Activated CD8-positive, alpha-beta T cell treated with anti-CD3 and anti-CD28 coated beads for 36 hours (primary cell): Measurements from ENCODE around the gene ABCA6. TPM values are rescaled to one million over a fixed set of nuclear protein-coding genes. Genes with fewer than 3 reads are reported as not detected.

ENCODE experiments used
- ATAC-seq: fragments of 200-7000 bp; cut with Tn5 transposase; one replicate; pipeline ENCODE4 v1.10.0; 2021; ENCODE audit warnings: mild to moderate bottlenecking, moderate library complexity
- CTCF ChIA-PET: fragments of 350-600 bp; sonication (Branson Sonifier 250); formaldehyde crosslinking; loops from one replicate; lab custom pipeline; 2021; ENCODE audit warnings: antibody characterized with exemption; lab: Charles Lee
- POLR2A ChIA-PET: fragments of 350-600 bp; sonication (Branson Sonifier 250); formaldehyde crosslinking; loops from one replicate; lab custom pipeline; 2021; ENCODE audit warnings: antibody characterized with exemption; lab: Charles Lee
- DNase-seq: peaks from one replicate; pipeline ENCODE4 v3.0.0-alpha.2; 2020
- H3K27ac Mint-ChIP-seq: one replicate; pipeline ENCODE4 v1.8.0; 2021; ENCODE audit warnings: mild to moderate bottlenecking, mixed read lengths
- H3K27me3 Mint-ChIP-seq: one replicate; pipeline ENCODE4 v1.8.0; 2021; ENCODE audit warnings: mixed read lengths
- H3K36me3 Mint-ChIP-seq: one replicate; pipeline ENCODE4 v1.8.0; 2021; ENCODE audit warnings: low read depth, mixed read lengths
- H3K4me1 Mint-ChIP-seq: one replicate; pipeline ENCODE4 v1.8.0; 2021; ENCODE audit warnings: low read depth, mixed read lengths
- H3K4me3 Mint-ChIP-seq: one replicate; pipeline ENCODE4 v1.8.0; 2021; ENCODE audit warnings: mild to moderate bottlenecking, moderate library complexity, mixed read lengths
- H3K9me3 Mint-ChIP-seq: one replicate; pipeline ENCODE4 v1.8.0; 2021; ENCODE audit warnings: mixed read lengths
- CTCF ChIP-seq: fragments of 200-600 bp; IDR thresholded peaks from one replicate; pipeline ENCODE4 v1.8.0; 2022; ENCODE audit warnings: antibody characterized with exemption, mild to moderate bottlenecking
- intact Hi-C: fragments of 100-400 bp; cut with micrococcal nuclease; formaldehyde crosslinking; loops from one replicate; pipeline ENCODE4 v1.10.0; 2022
- total RNA-seq, 2 experiments: library from RNA; stranded (reverse); gene quantifications; one replicate each; pipeline ENCODE4 v1.2.3, GENCODE V29; 2021

Gene ABCA6
- total RNA-seq, 2 experiments from 2014 or later: not detected

- Mint-ChIP-seq H3K27me3 (peaks cover 3% of the 10 kb centered on the region), H3K4me3 (no peak overlapping the region), H3K36me3 (no peaks in the 10 kb centered on the region), H3K9me3 (no peaks in the 10 kb centered on the region), H3K4me1 (peaks cover 17% of the 10 kb centered on the region), H3K27ac (no peak overlapping the region)
- POLR2A ChIA-PET: no interaction called here
- ATAC-seq: no peak
- DNase-seq: no peak
- TF ChIP-seq CTCF: no peak
- CTCF ChIA-PET: no interaction called here
- intact Hi-C loops: no loop called here
Observed at GRCh38 chr17:69062860-69063581, 78.7 kb downstream of the ABCA6 start.

- Mint-ChIP-seq H3K36me3 (no peaks in the 10 kb centered on the region), H3K27me3 (peaks cover 3% of the 10 kb centered on the region), H3K4me3 (no peak overlapping the region), H3K27ac (no peak overlapping the region), H3K9me3 (peaks cover under 1% of the 10 kb centered on the region), H3K4me1 (peaks cover 17% of the 10 kb centered on the region)
- intact Hi-C loops: no loop called here
- DNase-seq: no peak
- ATAC-seq: no peak
- no peak for TF ChIP-seq CTCF
- CTCF ChIA-PET: no interaction called here
- POLR2A ChIA-PET: no interaction called here
Observed at GRCh38 chr17:69061721-69062556, 79.8 kb downstream of the ABCA6 start.

- no peak for ATAC-seq
- intact Hi-C loops: no loop called here
- no peaks in the 10 kb centered on the region for H3K36me3 Mint-ChIP-seq
- H3K4me3 Mint-ChIP-seq: no peak within 1 kb of the TSS
- no peak within 1 kb of the TSS for H3K27ac Mint-ChIP-seq
- H3K9me3 Mint-ChIP-seq: peaks cover 8% of the 10 kb centered on the region
- TF ChIP-seq CTCF: no peak
- peaks cover 10% of the 10 kb centered on the region for H3K4me1 Mint-ChIP-seq
- ChIA-PET POLR2A (no interaction called here), CTCF (no interaction called here)
- H3K27me3 Mint-ChIP-seq: peaks cover under 1% of the 10 kb centered on the region
- DNase-seq: no peak
Observed at GRCh38 chr17:69060822-69061221, 80.9 kb downstream of the ABCA6 start, which contains the start of gene ABCA9. Gene ABCA9 (minus strand): TSS chr17:69060927. CDS start chr17:69051126, 9,801 bp downstream.

DNA sequence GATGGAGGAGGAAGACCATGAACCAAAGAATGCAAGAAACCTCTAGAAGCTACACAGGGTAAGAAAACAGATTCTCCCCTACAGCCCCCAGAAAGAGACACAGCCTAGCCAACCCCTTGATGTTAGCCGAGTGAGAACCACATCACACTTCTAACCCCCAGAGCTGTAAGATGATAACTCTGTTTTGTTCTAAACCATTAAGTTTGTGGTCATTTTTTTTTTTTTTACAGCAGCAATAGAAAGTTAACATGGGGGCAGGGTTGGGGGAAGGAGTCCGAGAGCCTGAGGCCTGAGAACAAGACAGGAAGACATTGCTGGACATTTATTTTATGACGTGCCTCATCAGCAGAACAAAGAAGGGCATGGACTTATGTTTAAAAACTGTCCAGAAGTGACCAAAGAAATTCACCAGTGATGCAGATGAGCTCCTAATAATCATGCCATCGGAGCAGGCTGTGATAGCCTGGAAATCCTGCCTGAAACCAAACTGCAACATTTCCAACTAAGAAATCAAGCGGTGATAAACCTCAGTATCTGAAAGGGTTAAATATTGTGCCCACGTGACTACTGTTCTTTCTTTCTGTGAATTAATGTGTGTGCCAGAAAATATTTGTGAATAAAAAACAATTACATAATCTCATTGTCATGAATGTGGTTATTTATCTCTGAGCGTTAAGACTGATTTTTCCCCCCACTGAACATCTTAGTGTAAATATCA, 82.1 kb downstream of the ABCA6 start:
- no peaks in the 10 kb centered on the region for H3K4me1 Mint-ChIP-seq
- intact Hi-C loops: no loop called here
- H3K27me3 Mint-ChIP-seq: no peaks in the 10 kb centered on the region
- ATAC-seq (no peak), DNase-seq (no peak)
- no peak for TF ChIP-seq CTCF
- ChIA-PET CTCF (no interaction called here), POLR2A (no interaction called here)
- H3K36me3 Mint-ChIP-seq: no peaks in the 10 kb centered on the region
- no peak overlapping the region for H3K4me3 Mint-ChIP-seq
- H3K27ac Mint-ChIP-seq: no peak overlapping the region
- peaks cover 8% of the 10 kb centered on the region for H3K9me3 Mint-ChIP-seq
